Prostate gland (tissue), 2 donors: ENCODE data around the gene HNRNPA3. TPM values are rescaled to one million over a fixed set of nuclear protein-coding genes. Genes with fewer than 3 reads are reported as not detected.
"Not testable (repeated sequence)": the region's sequence is repeated elsewhere in the genome, so short reads cannot be mapped to it uniquely, and the experiment has no call there.

Source experiments
- DNase-seq: peaks from one replicate; pipeline ENCODE4 v3.0.0-alpha.2; 2019; ENCODE audit warnings: low spot score
- H3K27ac ChIP-seq, 2 donors: fragments of 200-600 bp; sonication (generic); 2 replicates each; pipeline ENCODE4 v1.5.1; 2017 to 2019
- H3K27me3 ChIP-seq: fragments of 200-600 bp; sonication (generic); replicated peaks from 2 replicates; pipeline ENCODE4 v1.5.1; 2019; ENCODE audit not compliant: insufficient read depth
- H3K36me3 ChIP-seq, 2 donors: fragments of 200-600 bp; sonication (generic); 1 replicate in 1 of 2; 2 replicates in 1 of 2; pipeline versions ENCODE4 v1.5.1 to v1.8.1; 2017 to 2019
- H3K4me1 ChIP-seq: fragments of 200-600 bp; sonication (generic); replicated peaks from 2 replicates; pipeline ENCODE4 v1.5.1; 2019
- H3K4me3 ChIP-seq, 2 donors: fragments of 200-600 bp; sonication (generic); 2 replicates each; pipeline ENCODE4 v1.5.1; 2017 to 2019
- H3K9me3 ChIP-seq: fragments of 200-600 bp; sonication (generic); 2 replicates; pipeline ENCODE4 v1.5.1; 2017
- POLR2A ChIP-seq: fragments of 450-650 bp; IDR thresholded peaks from one replicate; pipeline ENCODE4 v1.6.1; 2016; ENCODE audit warnings: antibody characterized with exemption, mild to moderate bottlenecking
- POLR2AphosphoS5 ChIP-seq: sonication (generic); formaldehyde crosslinking; IDR thresholded peaks from one replicate; pipeline ENCODE4 v1.6.1; 2017; ENCODE audit warnings: antibody characterized with exemption
- WGBS: methylation state at CpG from one replicate; pipeline ENCODE4 v1.1.5; 2018; 5-methylcytosine and 5-hydroxymethylcytosine counted together
- intact Hi-C: fragments of 100-400 bp; cut with DNase I; formaldehyde crosslinking; loops from one replicate; pipeline ENCODE4 v1.14.2; 2022
- total RNA-seq, 2 donors: library from RNA; depleted of rRNA; stranded (reverse); fragments of >200 nt; gene quantifications; one replicate each; pipeline ENCODE4 v1.1.0, GENCODE V29; 2016
- TF ChIP-seq, protein P1 (sequence below), 4 experiments: fragments of 200-600 bp in 2 of 4; fragments of 450-650 bp in 2 of 4; sonication (generic) in 2 of 4; IDR thresholded peaks; 1 replicate in 3 of 4; 2 replicates in 1 of 4; pipeline ENCODE4 v1.5.1; 2016 to 2019; ENCODE audit warnings: antibody characterized with exemption in 4 of 4, mild to moderate bottlenecking in 2 of 4, moderate library complexity in 2 of 4

The HNRNPA3 gene
- total RNA-seq, 2 donors from 2014 or later: 56.5 to 57.0 TPM

DNA sequence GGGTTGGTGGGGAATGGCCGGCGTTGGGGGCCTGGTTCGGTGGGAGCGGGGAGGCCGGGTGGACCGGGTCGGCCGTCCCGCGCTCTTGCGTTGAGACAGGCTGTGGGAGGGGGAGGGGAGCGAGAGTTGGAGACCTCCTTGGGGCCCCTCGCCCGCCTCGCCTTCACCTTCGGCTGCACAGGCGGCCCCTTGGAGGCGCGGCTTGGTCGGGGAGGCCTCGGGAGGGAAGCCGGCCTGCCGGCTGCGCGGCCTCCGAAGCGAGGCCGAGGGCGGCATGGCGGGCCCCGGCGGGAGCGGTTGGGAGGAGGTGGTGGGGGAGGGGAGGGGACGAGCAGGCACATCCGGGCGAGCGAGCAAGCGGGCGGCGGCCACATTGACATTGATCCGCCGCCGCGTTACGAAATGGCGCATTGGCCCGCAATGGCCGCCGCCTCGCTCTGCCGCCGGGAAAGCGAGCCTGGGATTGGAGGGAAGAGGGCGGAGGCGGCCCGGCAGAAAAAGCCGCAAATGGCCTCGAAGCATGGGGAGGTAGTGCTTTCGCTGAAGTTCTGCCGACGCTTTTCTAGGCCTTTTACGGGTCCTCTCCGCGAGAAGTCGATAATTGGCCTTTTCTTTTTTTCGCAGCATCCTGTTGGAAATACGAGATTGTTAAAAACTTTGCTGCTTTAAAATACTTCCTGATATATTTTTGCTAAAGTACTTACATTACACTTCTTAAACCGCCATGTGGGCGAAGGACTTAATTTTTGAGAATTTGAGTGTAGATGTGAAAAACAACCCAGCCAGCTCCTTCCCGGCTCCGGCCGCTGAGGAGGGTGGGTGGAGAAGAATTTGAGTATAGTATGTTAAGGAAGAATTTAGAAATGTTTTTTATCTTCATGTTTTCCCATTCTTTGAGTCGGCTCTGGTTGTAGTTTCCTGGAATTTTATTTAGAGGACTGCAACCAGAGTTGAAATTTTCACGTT, 580 bp downstream of the HNRNPA3 start:
- Histone ChIP-seq H3K27me3 (no peaks in the 10 kb centered on the region), H3K27ac (peak overlapping the region; percentile 99), H3K4me3 (peak overlapping the region; percentile 78 to 85), H3K36me3 (peaks cover 2 to 5% of the 10 kb centered on the region in 2 donors), H3K4me1 (peaks cover 12% of the 10 kb centered on the region), H3K9me3 (no peaks in the 10 kb centered on the region)
- peak; percentile 91 for DNase-seq
- TF ChIP-seq, protein P1, sequence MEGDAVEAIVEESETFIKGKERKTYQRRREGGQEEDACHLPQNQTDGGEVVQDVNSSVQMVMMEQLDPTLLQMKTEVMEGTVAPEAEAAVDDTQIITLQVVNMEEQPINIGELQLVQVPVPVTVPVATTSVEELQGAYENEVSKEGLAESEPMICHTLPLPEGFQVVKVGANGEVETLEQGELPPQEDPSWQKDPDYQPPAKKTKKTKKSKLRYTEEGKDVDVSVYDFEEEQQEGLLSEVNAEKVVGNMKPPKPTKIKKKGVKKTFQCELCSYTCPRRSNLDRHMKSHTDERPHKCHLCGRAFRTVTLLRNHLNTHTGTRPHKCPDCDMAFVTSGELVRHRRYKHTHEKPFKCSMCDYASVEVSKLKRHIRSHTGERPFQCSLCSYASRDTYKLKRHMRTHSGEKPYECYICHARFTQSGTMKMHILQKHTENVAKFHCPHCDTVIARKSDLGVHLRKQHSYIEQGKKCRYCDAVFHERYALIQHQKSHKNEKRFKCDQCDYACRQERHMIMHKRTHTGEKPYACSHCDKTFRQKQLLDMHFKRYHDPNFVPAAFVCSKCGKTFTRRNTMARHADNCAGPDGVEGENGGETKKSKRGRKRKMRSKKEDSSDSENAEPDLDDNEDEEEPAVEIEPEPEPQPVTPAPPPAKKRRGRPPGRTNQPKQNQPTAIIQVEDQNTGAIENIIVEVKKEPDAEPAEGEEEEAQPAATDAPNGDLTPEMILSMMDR (IDR thresholded peaks at IDR 0.05): peak in 2 of 4 experiments; percentile 10 to 31
- TF ChIP-seq POLR2AphosphoS5: peak; percentile 59
- peak; percentile 50 for TF ChIP-seq POLR2A
- intact Hi-C loops: loop anchor here (1.0 to 5.0 kb wide), 3 partner anchors 48 to 119 kb away; no protein-coding TSS in a partner anchor
- WGBS: under 1% methylated on average over 74 of the region's 74 CpGs

DNA sequence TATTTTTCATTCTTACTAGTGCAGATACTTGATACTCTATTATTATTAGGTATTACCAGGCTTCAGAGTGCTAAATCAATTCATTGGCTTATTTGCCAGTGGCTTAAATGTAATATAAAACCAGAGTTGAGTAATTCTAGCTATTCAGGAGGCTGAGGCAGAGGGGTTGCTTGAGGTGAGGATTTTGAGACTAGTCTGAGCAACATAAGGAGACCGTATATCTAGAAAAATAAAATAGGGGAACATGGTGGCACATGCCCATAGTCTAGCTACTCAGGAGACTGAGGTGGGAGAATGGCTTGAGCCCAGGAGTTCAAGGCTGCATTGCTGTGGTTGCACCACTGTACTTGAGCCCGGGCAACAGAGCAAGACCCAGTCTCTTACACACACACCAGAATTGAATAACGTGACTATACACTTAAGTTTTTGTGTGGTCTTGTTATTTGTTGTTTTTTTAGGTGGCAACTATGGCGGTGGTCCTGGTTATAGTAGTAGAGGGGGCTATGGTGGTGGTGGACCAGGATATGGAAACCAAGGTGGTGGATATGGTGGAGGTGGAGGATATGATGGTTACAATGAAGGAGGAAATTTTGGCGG, 4.8 kb downstream of the HNRNPA3 start:
- 86% methylated on average over 5 of the region's 5 CpGs for WGBS
- Histone ChIP-seq H3K27me3 (no peaks in the 10 kb centered on the region), H3K27ac (no peak overlapping the region), H3K36me3 (peaks cover 3 to 10% of the 10 kb centered on the region in 2 donors), H3K4me1 (peaks cover 12% of the 10 kb centered on the region), H3K4me3 (no peak overlapping the region), H3K9me3 (no peaks in the 10 kb centered on the region)
- DNase-seq: no peak
- intact Hi-C loops: no loop called here
- no peak for TF ChIP-seq POLR2A
- TF ChIP-seq, protein P1 (IDR thresholded peaks at IDR 0.05): no peak
- TF ChIP-seq POLR2AphosphoS5: no peak

DNA sequence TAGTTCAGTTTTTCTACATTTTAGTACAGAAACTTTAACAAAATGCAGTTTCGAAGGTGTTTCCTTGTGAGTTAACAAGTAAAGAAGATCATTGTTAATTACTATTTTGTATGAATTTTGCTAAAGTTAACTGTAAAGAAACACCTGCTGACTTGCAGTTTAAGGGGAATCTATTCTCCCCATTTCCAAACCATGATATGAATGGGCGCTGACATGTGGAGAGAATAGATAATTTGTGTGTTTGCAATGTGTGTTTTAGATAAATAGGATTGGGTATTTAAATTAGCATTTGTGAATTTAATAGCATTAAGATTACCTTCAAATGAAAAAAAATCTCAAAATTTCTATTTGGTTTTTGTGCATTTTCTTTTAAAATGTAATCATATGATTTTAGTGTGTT, 7.2 kb downstream of the HNRNPA3 start:
- H3K27me3 ChIP-seq, intact Hi-C loops, H3K9me3 ChIP-seq, H3K27ac ChIP-seq, DNase-seq, H3K4me3 ChIP-seq, H3K4me1 ChIP-seq: not testable (repeated sequence)
- H3K36me3 ChIP-seq: peaks cover 3 to 13% of the 10 kb centered on the region in 2 donors
- 92% methylated on average over 2 of the region's 2 CpGs for WGBS

DNA sequence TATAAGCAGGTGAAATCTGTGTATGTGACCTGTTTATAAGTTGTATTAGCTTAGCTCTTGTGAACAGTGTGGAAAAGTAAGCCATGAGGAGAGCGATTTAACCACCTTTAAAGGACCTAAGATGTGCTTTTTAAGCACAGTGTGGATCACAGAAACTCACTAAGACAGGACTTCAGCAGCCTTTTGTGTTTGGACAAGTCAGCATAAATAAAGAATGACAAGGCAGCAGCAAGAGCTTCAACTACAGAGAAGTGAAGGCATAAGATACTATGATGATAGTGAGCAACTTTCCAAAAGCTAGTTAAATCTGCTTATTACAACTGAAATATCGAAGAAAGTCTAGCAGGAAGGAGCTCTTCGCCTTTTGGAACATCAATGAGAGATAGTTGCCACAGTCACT, 8.9 kb downstream of the HNRNPA3 start:
- TF ChIP-seq POLR2A (no peak), POLR2AphosphoS5 (no peak)
- TF ChIP-seq, protein P1 (IDR thresholded peaks at IDR 0.05): no peak
- intact Hi-C loops: no loop called here
- no peak for DNase-seq
- Histone ChIP-seq H3K9me3 (no peaks in the 10 kb centered on the region), H3K27me3 (no peaks in the 10 kb centered on the region), H3K4me1 (peaks cover 5% of the 10 kb centered on the region), H3K4me3 (no peak overlapping the region), H3K36me3 (peaks cover 3 to 8% of the 10 kb centered on the region in 2 donors), H3K27ac (no peak overlapping the region)
- 96% methylated on average over 3 of the region's 3 CpGs for WGBS

DNA sequence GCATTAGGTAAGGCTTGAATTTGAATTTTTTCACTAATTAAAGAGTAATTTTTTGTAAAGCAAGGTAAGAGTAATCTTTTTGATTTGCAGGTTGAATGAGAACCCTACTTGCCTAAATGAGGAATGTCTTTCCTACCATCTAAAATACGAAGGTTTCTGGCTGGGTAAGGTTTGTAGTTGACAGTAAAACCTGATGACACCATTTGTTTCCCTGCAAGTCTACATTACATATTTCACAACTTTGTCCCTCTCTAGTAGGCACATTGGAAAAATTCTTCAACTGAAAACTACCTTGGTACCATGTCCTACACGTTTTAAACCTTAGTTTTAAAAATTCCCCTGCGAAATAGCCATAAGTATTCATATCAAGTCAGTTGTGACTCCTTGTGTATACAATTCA, 9.4 kb downstream of the HNRNPA3 start:
- H3K27me3 ChIP-seq: no peaks in the 10 kb centered on the region
- H3K4me1 ChIP-seq: peaks cover 5% of the 10 kb centered on the region
- peaks cover 3 to 8% of the 10 kb centered on the region in 2 donors for H3K36me3 ChIP-seq
- 86% methylated on average over 3 of the region's 3 CpGs for WGBS
- no peak overlapping the region for H3K4me3 ChIP-seq
- intact Hi-C loops: no loop called here
- no peak overlapping the region for H3K27ac ChIP-seq
- DNase-seq: no peak
- H3K9me3 ChIP-seq: no peaks in the 10 kb centered on the region
- TF ChIP-seq POLR2AphosphoS5 (no peak), POLR2A (no peak)
- TF ChIP-seq, protein P1 (IDR thresholded peaks at IDR 0.05): no peak

DNA sequence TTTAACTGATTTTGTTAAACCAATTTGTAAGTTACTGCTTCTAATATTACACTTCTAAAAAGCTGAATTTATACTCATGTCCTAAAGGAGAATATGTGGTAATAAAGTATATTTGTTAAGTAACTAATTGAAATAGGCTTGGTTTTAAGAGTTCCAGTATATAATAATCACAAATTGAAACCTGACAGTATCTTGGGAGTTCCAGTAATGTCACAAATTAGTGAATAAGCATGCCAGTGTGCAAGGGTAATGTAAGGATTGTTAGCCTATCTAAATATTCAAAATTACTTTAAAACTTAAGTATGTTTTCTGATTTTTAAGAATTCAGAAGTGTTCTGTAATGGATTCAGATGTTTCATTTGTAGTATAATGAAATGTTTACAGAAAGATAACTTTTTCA, 10.8 kb downstream of the HNRNPA3 start:
- H3K27ac ChIP-seq, H3K36me3 ChIP-seq, DNase-seq, intact Hi-C loops, H3K4me1 ChIP-seq, H3K27me3 ChIP-seq, H3K4me3 ChIP-seq, H3K9me3 ChIP-seq: not testable (repeated sequence)
